GM12865 (cell line): ENCODE results near the gene RAPGEF1.
A peak's percentile ranks its signal among the peaks of the same experiment; 100 is the strongest.

ENCODE experiments used
- DNase-seq: peaks from one replicate; pipeline ENCODE4 v3.0.0; 2010; ENCODE audit warnings: low read depth
- H3K4me3 ChIP-seq: 2 replicates; pipeline ENCODE4 v1.5.1; 2011; ENCODE audit warnings: mild to moderate bottlenecking, low read depth, low read length, control low read depth
- TF ChIP-seq, protein P1 (sequence below): IDR thresholded peaks from 2 replicates; pipeline ENCODE4 v1.5.1; 2011; ENCODE audit warnings: low read length, control low read depth, low read depth, inconsistent platforms; ENCODE audit not compliant: insufficient read depth; ENCODE audit errors: missing control alignments

The RAPGEF1 gene

GRCh38 chr9:131635892-131636291 is 104.0 kb downstream of the RAPGEF1 start:
- H3K4me3 ChIP-seq = no peak overlapping the region
- TF ChIP-seq, protein P1, sequence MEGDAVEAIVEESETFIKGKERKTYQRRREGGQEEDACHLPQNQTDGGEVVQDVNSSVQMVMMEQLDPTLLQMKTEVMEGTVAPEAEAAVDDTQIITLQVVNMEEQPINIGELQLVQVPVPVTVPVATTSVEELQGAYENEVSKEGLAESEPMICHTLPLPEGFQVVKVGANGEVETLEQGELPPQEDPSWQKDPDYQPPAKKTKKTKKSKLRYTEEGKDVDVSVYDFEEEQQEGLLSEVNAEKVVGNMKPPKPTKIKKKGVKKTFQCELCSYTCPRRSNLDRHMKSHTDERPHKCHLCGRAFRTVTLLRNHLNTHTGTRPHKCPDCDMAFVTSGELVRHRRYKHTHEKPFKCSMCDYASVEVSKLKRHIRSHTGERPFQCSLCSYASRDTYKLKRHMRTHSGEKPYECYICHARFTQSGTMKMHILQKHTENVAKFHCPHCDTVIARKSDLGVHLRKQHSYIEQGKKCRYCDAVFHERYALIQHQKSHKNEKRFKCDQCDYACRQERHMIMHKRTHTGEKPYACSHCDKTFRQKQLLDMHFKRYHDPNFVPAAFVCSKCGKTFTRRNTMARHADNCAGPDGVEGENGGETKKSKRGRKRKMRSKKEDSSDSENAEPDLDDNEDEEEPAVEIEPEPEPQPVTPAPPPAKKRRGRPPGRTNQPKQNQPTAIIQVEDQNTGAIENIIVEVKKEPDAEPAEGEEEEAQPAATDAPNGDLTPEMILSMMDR = no peak
- DNase-seq = no peak

- no peak overlapping the region for H3K4me3 ChIP-seq
- DNase-seq = no peak
- TF ChIP-seq, protein P1 = no peak
These were observed 104.6 kb downstream of the RAPGEF1 start for GRCh38 chr9:131635285-131635684.

DNA sequence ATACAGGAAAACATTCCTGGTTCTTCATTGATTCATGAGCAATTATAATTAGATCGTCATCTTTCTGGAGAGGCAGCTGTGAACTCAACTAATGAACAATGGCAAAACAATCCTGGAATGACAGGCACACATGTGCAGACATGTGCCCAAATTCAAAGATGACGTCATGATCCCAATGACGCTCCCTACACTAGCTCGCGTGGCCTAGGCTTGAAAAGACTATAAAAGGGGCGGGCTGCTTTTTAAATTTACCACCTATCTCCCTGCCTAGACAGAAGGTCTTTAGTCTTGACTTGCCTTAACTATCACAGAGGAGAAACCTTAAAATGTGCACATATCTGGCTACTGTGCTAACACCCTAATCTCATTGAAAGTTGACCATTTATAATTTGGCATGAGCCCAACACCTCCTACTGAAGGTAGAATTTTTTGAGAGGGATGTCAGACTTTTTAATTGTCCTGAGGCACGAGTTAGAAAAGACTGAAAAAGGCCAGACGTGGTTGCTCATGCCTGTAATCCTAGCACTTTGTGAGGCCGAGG is 106.3 kb downstream of the RAPGEF1 start:
- TF ChIP-seq, protein P1 = no peak
- H3K4me3 ChIP-seq = no peak overlapping the region
- no peak for DNase-seq

- TF ChIP-seq, protein P1 = no peak
- DNase-seq = no peak
- H3K4me3 ChIP-seq = no peak overlapping the region
These were observed 108.6 kb downstream of the RAPGEF1 start for GRCh38 chr9:131631306-131631705.

DNA sequence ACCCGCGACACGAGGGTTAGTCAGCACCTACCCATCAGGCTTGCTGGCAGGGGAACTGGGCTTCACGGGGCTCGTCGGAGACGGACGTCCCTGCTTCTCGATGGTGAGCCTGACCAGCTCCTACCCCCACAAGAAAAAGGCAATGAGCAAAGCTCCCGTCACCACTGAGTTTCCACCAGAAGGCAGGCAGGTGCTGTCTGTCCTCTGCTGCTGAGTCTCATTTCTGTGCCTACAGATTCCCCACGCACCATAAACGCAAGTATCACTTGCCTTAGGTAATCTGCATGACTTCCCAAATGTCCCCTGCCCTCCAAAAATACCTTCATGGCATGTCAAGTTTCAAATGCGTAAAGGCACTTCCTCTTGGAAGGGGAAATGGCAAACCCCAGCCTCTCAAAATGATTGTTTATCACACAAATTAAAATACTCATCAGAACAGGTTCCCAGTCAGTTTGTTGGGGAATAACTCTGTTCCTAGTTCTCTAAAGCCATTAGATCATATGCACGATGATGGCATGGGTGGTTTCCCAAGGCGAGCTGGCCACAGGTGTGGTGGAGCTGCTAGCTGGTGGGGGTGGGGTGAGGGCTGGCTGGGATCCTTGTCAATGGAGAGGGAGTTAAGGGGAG is 109.6 kb downstream of the RAPGEF1 start:
- TF ChIP-seq, protein P1 = no peak
- H3K4me3 ChIP-seq = peak overlapping the region; percentile 19
- DNase-seq = peak; percentile 80

DNA sequence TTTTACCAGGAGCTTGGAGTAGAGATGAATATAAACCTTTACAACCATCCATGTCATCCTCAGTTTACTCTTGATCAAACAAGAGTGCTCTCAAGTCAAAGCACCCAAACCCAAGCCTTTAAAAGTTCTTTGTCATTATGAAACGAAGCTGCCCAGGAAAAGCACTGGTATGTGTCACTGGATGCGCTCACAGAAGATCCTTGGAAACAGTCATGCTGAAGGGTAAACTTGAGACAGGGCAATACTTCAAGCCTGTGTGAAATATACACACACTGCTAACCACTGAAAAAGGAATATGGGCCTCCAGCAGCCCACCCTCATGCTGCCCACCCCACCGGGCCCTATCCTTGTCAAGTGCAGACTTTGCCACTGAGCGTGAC is 110.1 kb downstream of the RAPGEF1 start:
- TF ChIP-seq, protein P1 = no peak
- peak; percentile 40 for DNase-seq
- H3K4me3 ChIP-seq = peak overlapping the region; percentile 19

- TF ChIP-seq, protein P1 = no peak
- H3K4me3 ChIP-seq = peak overlapping the region; percentile 14
- DNase-seq = no peak
These were observed 110.7 kb downstream of the RAPGEF1 start for GRCh38 chr9:131629226-131629500.
